GM18498 (cell line): ENCODE measurements around the gene TBC1D21.
"Not testable (repeated sequence)": the region's sequence is repeated elsewhere in the genome, so short reads cannot be mapped to it uniquely, and the experiment has no call there.

Experiments used
- ATAC-seq: cut with Tn5 transposase; IDR thresholded peaks from one replicate; pipeline ENCODE4 v1.9.1; 2021; ENCODE audit warnings: mild to moderate bottlenecking, moderate library complexity; ENCODE audit not compliant: unreplicated experiment

TBC1D21 gene

DNA sequence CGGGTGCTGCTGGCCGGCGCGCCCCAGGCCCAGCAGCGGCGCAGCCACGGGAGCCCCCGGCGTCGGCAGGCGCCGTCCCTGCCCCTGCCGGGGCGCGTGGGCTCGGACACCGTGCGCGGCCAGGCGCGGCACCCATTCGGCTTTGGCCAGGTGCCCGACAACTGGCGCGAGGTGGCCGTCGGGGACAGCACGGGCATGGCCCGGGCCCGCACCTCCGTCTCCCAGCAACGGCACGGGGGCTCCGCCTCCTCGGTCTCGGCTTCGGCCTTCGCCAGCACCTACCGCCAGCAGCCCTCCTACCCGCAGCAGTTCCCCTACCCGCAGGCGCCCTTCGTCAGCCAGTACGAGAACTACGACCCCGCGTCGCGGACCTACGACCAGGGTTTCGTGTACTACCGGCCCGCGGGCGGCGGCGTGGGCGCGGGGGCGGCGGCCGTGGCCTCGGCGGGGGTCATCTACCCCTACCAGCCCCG is 53.7 kb downstream of the TBC1D21 start:
- ATAC-seq: no peak

DNA sequence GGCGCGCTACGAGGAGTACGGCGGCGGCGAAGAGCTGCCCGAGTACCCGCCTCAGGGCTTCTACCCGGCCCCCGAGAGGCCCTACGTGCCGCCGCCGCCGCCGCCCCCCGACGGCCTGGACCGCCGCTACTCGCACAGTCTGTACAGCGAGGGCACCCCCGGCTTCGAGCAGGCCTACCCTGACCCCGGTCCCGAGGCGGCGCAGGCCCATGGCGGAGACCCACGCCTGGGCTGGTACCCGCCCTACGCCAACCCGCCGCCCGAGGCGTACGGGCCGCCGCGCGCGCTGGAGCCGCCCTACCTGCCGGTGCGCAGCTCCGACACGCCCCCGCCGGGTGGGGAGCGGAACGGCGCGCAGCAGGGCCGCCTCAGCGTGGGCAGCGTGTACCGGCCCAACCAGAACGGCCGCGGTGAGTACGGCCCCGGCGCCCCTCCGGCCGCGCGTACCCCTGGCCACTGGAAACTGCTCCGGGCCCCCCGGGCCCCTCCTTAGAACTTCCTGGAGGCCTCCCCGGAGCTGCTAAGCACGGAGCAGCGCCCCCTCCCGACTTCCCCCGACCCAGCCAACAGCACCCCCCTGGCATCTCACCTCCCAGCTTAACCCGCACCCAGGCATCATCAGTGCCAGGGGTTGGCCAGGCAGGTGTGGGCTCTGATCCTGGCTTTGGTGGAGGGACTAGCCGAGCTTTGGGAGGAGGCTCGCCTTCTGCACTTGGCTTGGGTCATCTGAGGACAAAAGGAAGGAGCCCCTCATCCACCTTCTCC is 54.3 kb downstream of the TBC1D21 start:
- no peak for ATAC-seq

DNA sequence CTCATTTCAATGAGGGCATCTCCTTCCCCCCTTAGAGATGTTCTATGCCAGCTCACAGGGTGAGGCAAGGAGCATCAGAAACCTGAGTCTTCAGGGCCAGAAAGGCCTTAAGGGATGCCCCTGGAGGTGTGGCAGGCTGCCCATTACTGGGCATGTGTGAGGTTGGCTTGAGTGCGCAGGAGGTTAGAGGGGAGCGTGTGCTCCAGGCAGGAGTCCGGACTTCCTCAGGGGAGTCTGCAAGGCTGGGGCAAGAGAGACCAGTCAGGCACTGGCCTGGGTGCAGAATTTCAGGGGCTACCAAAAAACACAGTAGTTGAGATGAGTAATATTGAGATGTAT is 54.8 kb downstream of the TBC1D21 start:
- ATAC-seq: no peak

DNA sequence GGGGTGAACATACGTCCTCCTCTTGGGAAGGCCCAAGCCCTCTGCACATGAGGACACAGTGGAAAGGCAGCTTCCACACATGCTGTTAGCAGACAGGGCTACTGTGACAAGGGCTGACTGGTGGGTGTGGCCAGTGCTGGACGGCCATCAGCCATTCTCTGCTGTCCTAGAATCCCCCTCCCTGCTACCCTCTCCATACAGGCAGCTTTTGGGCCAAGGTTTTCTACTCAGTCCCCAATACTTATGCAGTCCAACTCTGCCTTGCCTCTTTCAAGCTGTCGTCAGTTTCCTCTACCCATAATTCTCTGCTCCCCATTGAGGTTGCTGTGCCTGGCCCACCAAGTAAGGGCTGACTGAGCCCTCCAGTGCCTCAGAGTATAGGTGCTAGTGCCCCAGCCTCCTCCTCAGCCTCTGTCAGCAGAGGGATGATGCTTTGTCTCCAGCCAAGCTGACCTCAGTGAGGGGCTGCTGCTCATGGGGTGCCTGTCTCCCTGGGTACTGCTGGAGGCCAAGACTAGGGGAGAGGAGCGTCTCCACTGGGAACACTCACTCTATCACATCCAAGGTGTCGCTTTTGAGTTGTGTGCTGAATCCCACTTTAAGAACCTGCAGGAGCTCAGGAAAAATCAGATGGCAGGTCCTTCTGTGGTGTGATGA is 55.7 kb downstream of the TBC1D21 start:
- ATAC-seq: no peak

DNA sequence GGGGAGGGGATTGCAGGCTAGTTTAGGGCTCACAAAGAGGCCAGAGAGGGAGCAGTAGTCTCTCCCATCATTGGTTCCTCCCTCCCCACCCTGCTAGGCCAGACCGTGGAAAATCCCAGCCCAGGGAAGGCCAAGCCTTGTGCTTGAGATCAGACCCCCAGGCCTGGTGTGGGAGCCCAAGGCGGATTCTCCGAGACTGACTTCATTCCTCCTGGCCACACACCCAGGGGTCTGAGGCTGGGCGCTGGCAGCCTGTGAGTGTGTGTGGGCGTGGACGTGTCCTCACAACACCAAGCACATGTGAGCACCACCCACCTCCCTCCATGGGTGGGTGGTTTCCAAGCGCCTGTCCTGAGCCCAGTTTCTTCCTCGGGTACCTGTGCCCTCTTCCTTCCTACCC is 57.0 kb downstream of the TBC1D21 start:
- no peak for ATAC-seq

DNA sequence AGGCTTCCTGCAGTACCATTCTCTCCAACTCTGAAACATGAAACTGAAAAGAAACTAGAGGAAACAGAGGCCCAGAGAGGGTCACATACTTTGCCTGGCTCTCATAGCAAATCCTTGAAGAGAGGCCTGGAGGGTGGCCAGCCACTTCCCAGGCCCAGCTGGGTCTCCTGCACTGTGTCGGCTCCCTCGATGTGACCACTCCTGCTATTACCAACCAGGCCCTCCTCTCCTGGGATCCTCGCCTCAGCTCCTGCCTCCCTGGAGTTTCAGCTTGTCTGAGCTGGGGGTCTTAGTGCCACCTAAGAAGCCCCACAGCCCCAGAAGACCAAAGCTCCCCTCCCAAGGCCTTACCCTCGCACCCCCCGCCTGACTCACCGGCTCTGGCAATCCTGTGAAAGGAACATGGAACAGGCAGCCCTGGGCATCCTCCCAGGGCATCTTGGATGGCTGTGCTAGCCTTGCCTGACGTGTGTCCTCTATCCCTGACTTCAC is 57.5 kb downstream of the TBC1D21 start:
- no peak for ATAC-seq

DNA sequence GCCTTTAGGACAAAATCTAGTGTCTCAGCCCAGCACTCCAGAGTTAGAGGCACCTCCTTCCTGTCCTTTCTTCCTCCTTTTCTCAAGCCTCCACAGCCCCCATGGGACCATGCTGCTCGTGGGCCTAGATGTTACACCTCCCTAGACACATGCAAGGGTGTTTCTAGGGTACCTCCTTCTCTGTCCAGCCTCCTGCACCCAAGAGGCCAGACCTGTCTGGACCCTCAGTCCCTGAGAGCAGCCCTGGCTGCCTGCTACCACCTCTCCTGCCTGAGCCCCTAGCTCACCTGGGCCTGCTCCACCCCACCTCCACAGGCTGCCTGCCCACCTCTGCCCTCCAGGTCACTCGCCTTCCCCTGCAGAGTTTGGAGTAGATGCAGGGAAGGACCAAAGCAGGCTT is 58.1 kb downstream of the TBC1D21 start:
- no peak for ATAC-seq

DNA sequence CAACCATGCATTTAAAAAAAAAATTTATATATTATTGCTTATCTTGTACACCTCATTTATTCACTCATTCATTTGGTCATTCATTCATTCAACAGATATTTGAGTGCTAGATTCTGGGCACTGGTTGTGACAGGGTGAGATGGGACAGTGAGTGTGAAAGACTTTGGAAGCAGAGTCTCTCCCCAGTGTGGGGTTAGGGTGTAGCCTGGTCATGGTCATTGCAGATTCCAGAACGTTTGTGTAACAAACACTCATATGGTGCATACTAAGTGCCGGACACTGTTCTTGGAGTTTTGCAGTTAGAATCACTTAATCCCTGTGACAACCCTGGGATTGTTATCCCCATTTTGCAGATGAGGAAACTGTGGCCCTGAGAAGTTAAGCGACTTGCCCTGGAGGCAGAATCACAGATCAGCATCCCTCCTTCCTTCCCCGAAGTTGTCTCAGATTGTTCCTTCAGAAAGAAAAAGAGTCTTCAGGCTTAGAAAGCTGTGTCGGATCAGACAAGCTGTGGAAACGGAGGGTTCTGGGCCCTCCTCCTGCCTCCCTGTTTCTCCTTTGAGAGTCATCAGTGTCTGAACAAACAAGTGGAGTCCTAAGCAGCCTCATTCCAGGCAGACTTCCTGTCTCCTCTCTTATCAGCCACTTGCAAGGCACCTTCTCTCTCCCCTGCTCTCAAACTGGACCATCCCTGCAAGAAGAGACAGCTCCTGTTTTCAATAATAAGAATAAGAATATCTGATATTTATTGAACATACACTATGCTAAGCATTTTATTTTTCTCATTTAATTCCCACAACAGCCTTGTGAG is 59.2 kb downstream of the TBC1D21 start:
- no peak for ATAC-seq

DNA sequence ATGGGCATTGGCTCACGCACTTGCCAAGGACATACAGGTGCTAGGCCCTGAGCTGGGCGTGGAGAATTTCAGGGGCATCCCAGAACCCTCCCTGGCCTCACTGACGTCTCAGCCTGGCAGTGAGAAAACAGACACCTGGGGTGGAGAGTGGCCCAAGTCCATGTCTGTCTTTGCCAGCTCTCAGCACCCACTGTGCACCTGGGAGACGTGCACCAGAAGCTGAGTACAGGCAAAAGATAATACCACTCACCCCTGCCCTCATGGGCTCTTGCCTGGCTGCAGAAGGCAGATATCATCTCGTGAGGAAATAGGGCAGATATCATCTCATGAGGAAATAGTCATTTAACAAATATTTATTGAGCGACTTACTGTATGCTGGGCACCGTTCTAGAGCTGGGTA is 60.9 kb downstream of the TBC1D21 start:
- no peak for ATAC-seq

DNA sequence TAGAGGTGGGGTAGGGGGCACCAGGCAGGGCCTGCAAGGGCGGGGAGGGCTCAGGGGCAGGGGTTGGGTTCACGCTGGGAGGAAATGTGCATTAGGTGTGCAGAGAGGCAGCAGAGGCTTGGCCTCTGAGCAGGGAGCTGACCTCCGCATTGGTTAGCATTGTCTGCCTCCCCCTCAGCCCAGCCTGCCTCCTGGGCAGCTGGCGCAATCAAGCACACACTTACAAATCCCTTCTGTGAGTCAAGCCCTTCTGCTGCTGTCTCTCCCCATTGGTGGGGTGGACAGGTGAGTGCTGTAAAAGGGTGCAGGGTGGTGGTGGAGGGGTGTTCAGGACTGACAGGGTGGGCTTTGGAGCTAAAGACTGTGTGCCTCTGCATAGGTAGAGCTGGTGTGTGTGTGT is 62.2 kb downstream of the TBC1D21 start:
- ATAC-seq: no peak

DNA sequence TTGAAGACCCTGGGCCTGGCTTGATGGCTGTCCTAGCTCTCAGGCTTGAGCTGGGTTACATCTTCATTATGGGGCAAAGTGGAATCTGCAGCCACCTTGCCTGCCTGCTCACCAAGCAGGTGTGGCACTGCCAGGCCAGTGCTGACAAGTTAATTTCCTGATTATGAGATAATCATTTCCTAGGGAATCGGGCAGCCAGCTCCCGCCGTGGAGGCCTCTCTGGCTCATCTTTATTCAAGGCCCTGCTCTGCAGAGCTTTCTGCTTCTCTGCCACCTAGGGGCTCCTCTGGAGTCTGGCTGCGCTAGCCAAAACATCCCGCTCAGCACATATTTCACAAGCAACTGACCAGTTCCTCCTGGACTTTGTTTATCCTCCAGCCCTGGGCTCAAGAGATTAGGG is 62.8 kb downstream of the TBC1D21 start:
- no peak for ATAC-seq

DNA sequence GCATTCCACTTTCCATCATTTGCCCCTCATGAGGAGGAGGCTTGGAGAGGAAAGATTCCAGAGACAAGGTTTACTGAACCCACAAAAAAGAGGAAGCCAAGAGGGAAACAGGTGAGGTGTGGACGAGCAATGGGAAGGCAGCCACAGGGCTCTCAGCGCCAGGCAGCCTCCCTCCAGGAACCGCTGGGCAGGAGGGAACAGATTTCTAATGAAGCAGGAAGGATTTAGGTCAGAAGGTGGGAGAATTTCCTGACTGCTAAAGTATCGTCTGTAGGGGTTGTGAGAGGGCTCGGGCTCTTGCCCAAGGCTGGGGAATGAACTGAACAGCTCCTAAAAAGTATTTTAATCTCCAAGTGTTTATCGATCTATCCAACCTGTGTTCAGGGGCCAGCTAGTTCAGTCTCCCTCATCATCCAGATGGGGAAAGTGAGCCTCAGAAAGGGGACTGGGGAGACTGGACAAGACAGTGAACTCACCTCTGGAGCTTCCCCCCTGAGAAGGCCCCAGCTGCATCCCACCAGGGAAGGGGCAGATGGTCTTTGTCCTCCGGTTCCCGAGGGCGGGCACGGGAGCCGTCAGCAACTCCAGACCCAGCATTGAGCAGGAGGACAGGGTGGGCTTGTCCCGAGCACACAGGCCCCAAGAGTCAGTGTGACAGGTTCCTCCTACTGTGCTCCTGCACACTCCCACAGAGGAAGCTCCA is 63.4 kb downstream of the TBC1D21 start:
- ATAC-seq: no peak

DNA sequence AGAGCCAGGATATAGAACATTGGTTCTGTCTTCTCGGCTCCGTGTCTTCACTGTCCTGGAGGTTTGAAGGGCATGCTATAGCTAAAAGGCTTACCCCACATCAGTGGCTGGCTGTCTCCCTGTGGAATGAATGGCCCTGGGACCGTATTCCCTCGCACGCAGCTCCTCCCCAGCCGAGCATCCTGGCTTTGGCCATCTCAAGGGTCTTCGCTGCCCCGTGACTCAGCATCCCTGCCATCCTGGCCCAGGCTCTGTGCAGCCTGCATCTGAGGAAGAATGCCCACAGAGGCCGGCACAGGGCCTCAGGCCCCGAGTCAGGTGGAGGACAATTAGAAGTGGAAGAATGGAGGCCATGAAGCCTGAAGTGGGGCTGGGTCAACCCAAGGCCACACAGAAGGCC is 63.9 kb downstream of the TBC1D21 start:
- ATAC-seq: no peak

DNA sequence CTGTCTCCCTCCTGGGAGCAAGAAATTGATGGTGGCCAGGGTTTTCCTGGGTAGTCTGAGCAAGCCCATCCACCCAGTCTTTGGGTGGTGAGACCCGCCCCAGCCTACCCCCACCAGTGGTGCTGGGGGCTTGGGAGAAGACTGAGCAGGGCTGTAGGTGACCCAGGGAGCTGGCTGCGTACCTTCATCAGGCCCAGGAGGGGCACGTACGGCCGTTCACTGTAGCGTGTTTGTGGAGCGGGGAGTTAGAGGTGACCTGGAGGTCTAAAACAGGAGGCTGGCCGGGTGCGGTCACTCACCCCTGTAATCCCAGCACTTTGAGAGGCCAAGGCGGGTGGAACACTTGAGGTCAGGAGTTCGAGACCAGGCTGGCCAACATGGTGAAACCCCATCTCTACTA is 64.4 kb downstream of the TBC1D21 start:
- no peak for ATAC-seq

DNA sequence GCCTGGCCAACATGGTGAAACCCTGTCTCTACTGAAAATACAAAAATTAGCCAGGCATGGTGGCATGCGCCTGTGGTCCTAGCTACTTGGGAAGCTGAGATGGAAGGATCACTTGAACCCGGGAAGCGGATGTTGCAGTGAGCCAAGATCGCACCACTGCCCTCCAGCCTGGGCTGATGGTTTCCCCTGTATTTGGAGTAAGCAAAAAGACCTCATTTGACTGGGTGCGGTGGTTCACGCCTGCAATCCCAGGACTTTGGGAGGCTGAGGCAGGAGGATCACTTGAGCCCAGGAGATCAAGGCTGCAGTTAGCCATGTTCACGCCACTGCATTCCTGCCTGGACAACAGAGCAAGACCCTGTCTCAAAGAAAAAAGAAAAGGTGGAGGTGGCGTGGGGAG is 65.2 kb downstream of the TBC1D21 start:
- not testable (repeated sequence) for ATAC-seq
